Astrocyte of the spinal cord (primary cell): ENCODE measurements around the gene FGF14.
"Not testable (repeated sequence)": the region's sequence is repeated elsewhere in the genome, so short reads cannot be mapped to it uniquely, and the experiment has no call there.

ENCODE experiments used
- DNase-seq: peaks from one replicate; pipeline ENCODE4 v3.0.0; 2011; ENCODE audit warnings: low read depth, low spot score
- H3K4me3 ChIP-seq: 2 replicates; pipeline ENCODE4 v1.5.1; 2011; ENCODE audit warnings: low read depth, mild to moderate bottlenecking, low read length, moderate library complexity
- CTCF ChIP-seq: IDR thresholded peaks from 2 replicates; pipeline ENCODE4 v1.5.1; 2012; ENCODE audit warnings: low read depth, mild to moderate bottlenecking, low read length, inconsistent platforms
- in situ Hi-C: cut with HindIII; loops from 2 replicates; pipeline ENCODE4 v1.10.0; 2017; ENCODE audit warnings: low sequenced_read_pairs

Gene FGF14

GRCh38 chr13:102103469-102103868, 298.4 kb downstream of the FGF14 start:
- DNase-seq = no peak
- in situ Hi-C loops = no loop called here
- no peak overlapping the region for H3K4me3 ChIP-seq
- no peak for TF ChIP-seq CTCF

- in situ Hi-C loops = no loop called here
Observed at GRCh38 chr13:102100234-102100633, 301.6 kb downstream of the FGF14 start.

GRCh38 chr13:102097708-102098107, 304.1 kb downstream of the FGF14 start:
- no peak for DNase-seq
- in situ Hi-C loops = no loop called here
- no peak for TF ChIP-seq CTCF
- H3K4me3 ChIP-seq = no peak overlapping the region

More at GRCh38 chr13:102100234-102100633, 301.6 kb downstream of the FGF14 start:
- no peak overlapping the region for H3K4me3 ChIP-seq
- no peak for TF ChIP-seq CTCF
- no peak for DNase-seq

- DNase-seq, in situ Hi-C loops: not testable (repeated sequence)
Observed at GRCh38 chr13:102093288-102093687, 308.6 kb downstream of the FGF14 start.

GRCh38 chr13:102091231-102091630, 310.6 kb downstream of the FGF14 start:
- no peak overlapping the region for H3K4me3 ChIP-seq
- peak; percentile 32 for TF ChIP-seq CTCF
- peak; percentile 4 for DNase-seq
- in situ Hi-C loops = no loop called here

More at GRCh38 chr13:102093288-102093687, 308.6 kb downstream of the FGF14 start:
- not testable (repeated sequence) for H3K4me3 ChIP-seq

- no peak overlapping the region for H3K4me3 ChIP-seq
- in situ Hi-C loops = no loop called here
- no peak for TF ChIP-seq CTCF
- DNase-seq = no peak
Observed at GRCh38 chr13:102090532-102090931, 311.3 kb downstream of the FGF14 start.

- H3K4me3 ChIP-seq = no peak overlapping the region
- DNase-seq = no peak
- in situ Hi-C loops = no loop called here
- TF ChIP-seq CTCF = no peak
Observed at GRCh38 chr13:102089722-102090121, 312.1 kb downstream of the FGF14 start.
